GM08714 (cell line): Measurements from ENCODE around the gene CRYL1.

Experiments used
- H3K4me3 ChIP-seq: fragments of 200-500 bp; sonication (Bioruptor generic); 2 replicates; pipeline ENCODE4 v1.5.1; 2014; ENCODE audit warnings: mild to moderate bottlenecking, low read length, inconsistent platforms
- ZNF274 ChIP-seq: IDR thresholded peaks from 2 replicates; pipeline ENCODE4 v1.6.1; 2012; ENCODE audit warnings: mild to moderate bottlenecking, low read depth, low read length

The CRYL1 gene

DNA sequence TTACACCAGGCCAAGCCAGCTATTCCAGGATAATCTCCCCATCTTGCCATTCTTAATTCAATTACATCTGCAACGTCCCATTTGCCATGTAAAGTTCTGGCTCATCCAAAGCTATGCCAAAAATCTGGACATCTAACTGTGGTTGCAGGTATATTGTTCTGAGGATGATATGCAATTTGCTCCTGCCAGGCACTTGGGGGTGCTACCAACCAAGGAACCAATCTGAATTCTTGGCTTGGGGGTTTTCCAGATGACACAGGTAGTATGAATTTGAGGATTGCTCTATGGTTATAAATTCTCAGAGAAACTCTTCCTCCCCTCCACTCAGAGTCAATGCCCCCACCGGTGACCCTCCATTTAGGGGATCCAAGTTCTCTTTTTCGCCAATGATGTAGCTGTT, 33.0 kb downstream of the CRYL1 start:
- H3K4me3 ChIP-seq, result no peak overlapping the region
- no peak for TF ChIP-seq ZNF274

- no peak overlapping the region for H3K4me3 ChIP-seq
- TF ChIP-seq ZNF274, result no peak
Observed at GRCh38 chr13:20491926-20492435, 33.7 kb downstream of the CRYL1 start.

- no peak for TF ChIP-seq ZNF274
- H3K4me3 ChIP-seq, result no peak overlapping the region
Observed at GRCh38 chr13:20489185-20489820, 36.4 kb downstream of the CRYL1 start.

GRCh38 chr13:20487927-20488326, 37.7 kb downstream of the CRYL1 start:
- no peak overlapping the region for H3K4me3 ChIP-seq
- TF ChIP-seq ZNF274, result no peak

- no peak overlapping the region for H3K4me3 ChIP-seq
- TF ChIP-seq ZNF274, result no peak
Observed at GRCh38 chr13:20482787-20483186, 42.9 kb downstream of the CRYL1 start.

DNA sequence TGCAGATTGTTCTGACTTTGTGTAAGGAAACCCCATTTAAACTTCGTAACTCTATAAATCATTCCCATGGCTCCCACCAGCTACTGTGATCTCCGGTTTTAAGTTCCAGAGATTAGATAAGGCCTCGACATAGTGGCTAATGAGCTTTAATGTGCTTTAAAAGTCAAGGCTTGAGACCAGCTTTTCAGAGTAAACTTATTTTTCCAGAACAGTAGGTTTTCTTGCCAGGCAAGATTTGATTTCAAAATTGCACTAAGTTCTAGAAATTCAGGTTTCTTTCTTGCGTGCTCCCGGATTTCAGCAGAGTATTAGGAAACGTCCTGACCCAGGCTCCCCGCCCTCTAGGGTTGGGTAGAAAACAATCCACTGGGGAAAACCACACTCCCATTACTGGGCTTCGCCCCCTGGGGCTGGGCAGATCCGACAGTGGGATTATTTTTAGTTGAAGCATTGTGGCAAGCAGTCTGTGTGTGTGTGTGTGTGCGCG, 43.3 kb downstream of the CRYL1 start:
- no peak overlapping the region for H3K4me3 ChIP-seq
- TF ChIP-seq ZNF274, result no peak

DNA sequence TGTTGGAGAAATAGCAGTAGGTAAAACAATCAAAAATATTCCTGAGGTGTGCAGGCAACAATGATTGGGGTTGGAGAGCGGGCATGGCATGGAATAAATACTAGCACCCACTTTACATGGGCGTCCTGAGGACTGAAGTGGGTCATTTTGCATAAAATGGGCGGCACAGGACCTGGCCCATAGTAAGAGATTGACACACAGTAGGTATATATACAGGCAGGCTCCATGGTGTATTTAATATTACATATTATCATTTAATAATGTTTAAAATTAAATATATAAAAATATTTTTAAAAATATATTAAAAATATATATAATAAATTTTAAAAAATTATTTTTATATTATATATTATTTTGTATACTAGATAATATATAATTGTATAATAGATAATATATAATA, 48.3 kb downstream of the CRYL1 start:
- TF ChIP-seq ZNF274, result no peak
- H3K4me3 ChIP-seq, result no peak overlapping the region

DNA sequence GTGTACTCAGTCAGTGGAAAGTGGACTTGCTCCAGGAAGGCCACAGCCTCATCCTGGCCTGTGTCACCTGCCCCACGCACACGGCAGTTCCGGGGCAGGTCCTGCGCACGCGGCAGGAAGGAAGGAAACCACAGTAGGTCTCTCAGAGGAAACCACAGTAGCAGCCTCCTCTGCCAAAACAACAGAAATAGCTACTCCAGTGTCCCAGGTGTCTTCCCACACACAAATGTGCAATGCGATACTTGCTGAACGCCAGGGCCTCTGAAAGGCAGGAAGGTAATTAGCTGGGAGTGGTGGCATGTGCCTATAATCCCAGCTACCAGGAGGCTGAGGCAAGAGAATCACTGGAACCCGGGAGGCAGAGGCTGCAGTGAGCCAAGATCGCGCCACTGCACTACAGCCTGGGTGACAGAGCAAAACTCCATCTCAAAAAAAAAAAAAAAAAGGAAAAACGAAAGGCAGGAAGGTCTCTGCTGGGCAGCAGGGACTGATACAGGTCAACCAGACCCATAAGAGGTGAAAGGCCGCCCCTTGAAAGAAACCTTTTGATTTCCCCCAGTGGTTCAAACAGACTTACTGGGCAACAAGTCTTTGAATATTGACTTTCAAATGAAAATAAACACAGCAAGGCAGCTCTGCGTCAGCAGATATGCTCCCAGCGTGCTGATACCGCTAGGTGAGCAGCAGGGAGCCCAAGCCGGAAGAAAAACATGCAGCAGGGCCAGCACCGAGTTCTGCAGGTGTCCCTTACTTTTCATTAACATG, 49.5 kb downstream of the CRYL1 start:
- TF ChIP-seq ZNF274, result no peak
- H3K4me3 ChIP-seq, result peak overlapping the region; percentile 6; the same call in 1 of the 2 replicates

DNA sequence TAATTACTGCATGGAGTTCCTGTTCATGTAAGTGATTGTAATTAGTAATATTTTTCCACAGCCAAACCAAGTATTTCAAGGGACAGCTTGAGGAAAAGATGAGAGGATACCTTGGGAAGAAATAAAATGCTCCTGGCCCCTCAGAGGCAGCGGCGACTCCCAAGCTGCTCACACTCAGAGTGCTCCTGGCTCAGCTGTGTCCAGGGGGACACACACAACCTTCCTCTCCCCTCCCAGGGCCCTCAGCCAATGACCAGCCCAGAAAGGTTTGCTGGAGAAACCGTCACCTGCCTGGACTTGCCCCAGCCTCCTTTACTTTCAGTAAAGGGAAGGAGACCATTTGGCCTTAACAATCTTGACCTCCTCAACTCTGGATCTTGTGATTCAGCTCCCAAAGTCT, 51.1 kb downstream of the CRYL1 start:
- no peak for TF ChIP-seq ZNF274
- no peak overlapping the region for H3K4me3 ChIP-seq

- no peak for TF ChIP-seq ZNF274
- H3K4me3 ChIP-seq, result no peak overlapping the region
Observed at GRCh38 chr13:20473888-20474287, 51.8 kb downstream of the CRYL1 start.

DNA sequence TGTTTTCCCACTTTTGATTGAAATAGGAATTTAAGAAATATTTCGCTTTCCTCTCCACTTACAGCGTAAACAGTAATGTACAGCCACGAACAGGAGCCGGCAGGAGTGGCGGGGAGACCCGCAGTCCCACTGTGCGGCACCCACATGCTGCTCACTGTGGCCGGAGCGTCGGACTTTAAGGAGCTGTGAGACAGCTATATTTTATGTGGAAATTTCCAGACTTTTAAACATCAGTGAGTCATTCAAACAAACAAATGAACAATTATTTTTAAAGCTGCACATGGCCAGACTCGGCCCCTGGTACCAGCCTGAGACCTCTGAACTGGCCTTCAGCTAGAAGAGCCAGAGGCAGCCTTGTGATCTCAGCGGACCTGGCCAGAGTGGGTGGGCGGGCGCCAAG, 52.5 kb downstream of the CRYL1 start:
- TF ChIP-seq ZNF274, result no peak
- H3K4me3 ChIP-seq, result no peak overlapping the region

GRCh38 chr13:20472531-20472930, 53.1 kb downstream of the CRYL1 start:
- H3K4me3 ChIP-seq, result no peak overlapping the region
- TF ChIP-seq ZNF274, result no peak

- no peak overlapping the region for H3K4me3 ChIP-seq
- no peak for TF ChIP-seq ZNF274
Observed at GRCh38 chr13:20470136-20470535, 55.5 kb downstream of the CRYL1 start.

DNA sequence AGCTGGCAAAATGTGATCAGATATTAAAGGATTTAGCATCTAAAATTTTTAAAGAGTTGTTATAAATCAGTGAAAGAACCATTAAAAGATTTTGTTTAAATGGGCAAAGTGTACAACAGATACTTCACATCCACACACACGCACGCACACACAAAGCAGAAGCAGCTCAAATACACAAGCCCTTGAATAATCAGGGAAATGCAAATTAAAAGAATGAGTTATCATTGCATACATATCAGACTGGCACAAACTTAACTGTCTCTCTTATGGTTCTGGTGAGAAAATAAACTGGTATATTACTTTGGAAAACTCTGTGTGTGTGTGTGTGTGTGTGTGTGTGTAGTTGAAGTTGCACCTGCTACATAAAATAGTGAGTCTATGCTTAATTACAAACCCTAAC, 59.3 kb downstream of the CRYL1 start:
- TF ChIP-seq ZNF274, result no peak
- H3K4me3 ChIP-seq, result no peak overlapping the region

DNA sequence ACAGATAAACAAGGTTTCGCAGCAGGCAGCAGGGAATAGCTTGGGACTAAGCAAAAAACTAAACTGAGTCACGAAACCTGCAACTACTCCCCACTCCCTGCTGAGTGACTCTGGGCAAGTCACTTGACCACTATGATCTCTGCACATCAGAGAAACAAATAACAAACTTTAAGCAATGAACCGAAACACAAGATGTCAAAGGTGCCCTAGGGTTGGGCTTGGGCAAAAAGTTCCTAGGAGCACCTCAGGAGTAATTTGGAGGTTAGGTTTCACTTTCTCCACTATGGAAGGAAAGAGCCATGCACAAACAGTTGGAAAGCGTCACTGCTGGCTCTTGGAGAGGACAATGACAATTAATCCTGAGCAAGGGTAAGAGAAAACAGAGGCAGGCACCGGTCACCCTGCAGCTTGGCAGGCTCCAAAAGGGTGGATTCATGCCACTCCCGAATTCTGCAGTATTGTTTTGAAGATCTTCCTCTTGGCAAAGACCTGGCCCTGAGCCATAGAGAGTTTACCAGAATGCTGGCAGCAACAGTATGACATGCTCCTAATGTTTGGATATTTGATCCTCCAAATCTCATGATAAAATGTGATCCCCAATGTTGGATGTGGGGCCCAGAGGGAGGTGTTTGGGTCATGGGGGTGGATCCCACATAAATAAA, 60.3 kb downstream of the CRYL1 start:
- no peak overlapping the region for H3K4me3 ChIP-seq
- no peak for TF ChIP-seq ZNF274
